HG02588 (cell line): ENCODE results near the gene CYTH2.
"Not testable (repeated sequence)": the region's sequence is repeated elsewhere in the genome, so short reads cannot be mapped to it uniquely, and the experiment has no call there.

ENCODE experiments used
- ATAC-seq: cut with Tn5 transposase; IDR thresholded peaks from one replicate; pipeline ENCODE4 v1.9.1; 2021; ENCODE audit warnings: mild to moderate bottlenecking, moderate library complexity; ENCODE audit not compliant: unreplicated experiment

CYTH2 gene

DNA sequence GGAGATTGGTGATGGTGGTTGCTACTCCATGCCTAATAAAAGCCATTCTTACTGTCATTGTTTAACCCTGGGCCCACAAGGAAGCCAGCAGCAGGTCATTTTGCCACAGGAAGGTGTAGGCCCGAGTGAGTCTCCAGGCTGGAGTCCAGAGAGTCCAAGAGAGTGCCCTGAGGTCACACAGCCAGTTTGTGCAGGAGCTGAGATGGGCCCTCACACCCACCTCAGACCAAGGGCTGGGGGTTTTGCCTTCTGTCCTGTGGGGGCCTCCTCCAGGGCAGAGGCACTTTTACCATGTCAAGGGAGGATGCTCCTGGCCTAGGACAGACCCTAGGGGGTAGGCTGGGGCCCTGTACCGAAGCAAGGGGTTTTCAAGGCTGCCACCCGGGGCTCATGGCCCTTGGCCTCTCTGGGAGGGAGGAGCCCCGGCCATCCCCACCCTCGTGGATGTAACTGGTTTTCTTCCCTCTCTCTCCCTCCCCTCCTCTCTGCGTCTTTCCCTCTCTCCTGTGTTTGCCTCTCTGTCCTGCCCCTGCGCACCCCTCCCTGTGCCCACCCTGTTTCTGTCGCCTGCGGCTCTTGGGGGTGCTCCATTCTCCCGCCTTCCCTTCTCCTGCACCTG, 8.0 kb downstream of the CYTH2 start:
- ATAC-seq, result no peak

DNA sequence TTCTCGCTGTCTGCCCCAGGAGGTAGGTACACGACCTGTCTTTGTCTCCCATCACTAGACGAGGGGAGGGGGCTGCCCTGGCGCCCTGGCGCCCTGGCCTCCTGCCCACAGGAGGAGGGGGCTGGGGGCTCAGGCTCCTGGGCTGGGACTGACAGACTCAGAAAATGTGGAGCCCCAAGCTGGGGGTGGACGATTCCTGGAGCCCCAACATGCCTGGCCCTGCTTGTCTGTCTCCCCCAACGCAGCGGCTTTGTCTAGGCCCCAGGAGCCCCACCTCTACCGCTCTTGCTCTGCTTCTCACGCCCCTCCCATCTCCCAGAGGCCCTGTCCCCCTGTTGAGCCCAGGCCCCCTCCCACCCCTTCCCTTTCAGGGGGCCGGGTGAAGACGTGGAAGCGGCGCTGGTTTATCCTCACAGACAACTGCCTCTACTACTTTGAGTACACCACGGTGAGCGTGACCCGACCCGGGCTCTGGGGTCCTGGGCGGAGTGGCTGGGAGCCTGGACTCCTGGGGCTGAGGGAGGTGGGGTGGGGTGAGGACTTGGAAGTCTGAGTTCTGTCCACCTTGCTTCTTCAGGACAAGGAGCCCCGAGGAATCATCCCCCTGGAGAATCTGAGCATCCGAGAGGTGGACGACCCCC, 8.6 kb downstream of the CYTH2 start:
- no peak for ATAC-seq

DNA sequence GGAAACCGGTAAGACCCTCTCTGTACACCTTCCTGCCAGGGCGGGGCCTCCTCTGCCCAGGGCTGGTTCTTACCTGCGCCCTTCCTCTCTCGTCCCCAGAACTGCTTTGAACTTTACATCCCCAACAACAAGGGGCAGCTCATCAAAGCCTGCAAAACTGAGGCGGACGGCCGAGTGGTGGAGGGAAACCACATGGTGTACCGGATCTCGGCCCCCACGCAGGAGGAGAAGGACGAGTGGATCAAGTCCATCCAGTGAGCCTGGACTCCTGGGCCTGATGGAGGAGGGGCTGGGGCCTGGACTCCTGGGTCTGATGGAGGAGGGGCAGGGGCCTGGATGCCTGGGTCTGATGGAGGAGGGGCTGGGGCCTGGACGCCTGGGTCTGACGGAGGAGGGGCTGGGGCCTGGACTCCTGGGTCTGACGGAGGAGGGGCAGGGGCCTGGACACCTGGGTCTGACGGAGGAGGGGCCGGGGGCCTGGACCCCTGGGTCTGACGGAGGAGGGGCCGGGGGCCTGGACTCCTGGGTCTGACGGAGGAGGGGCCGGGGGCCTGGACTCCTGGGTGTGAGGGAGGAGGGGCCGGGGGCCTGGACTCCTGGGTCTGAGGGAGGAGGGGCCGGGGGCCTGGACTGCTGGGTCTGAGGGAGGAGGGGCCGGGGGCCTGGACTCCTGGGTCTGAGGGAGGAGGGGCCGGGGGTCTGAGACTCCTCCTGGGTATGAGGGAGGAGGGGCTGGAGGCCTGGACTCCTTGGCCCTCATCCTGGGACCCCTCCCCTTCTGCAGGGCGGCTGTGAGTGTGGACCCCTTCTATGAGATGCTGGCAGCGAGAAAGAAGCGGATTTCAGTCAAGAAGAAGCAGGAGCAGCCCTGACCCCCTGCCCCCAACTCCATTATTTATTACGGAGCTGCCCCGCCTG, 9.4 kb downstream of the CYTH2 start:
- no peak for ATAC-seq

DNA sequence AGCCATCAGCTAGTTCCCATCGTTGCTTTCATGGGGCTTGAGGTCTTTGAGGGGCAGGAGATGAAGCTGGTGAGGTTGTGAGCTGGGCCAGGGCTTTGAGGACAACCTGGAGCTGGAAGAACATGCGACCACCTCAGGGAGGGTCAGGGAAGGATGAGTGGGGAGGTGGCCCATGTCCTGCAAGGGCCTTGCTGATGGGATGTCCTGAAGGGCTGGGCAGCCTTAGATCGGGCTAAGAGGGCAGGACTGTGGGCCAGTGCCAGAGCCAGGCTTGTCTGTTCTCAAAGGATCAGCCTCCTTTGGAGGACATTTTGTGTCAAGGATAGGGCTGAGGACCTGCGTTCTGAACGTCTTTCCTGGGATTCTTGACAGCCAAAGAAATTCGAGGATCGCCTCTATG, 10.5 kb downstream of the CYTH2 start:
- ATAC-seq, result no peak

DNA sequence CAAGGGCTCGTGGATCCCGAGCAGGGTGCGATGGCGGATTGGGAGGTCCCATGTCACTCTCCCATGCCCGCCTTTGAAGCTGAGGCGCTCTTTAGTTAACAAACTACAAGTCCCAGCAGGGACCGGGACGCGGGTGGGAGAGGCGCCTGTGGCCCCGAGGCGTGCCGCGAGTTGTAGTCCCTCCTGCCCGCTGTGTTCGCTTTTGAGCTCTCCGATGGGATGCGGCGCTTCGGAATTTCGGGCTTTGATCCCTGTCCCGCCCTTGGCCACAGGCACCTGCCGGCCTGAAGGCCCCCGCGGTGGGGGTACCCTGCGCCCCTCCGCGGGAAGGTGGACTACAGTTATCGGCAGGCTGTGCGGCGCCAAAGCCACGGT, 11.0 kb downstream of the CYTH2 start:
- no peak for ATAC-seq

DNA sequence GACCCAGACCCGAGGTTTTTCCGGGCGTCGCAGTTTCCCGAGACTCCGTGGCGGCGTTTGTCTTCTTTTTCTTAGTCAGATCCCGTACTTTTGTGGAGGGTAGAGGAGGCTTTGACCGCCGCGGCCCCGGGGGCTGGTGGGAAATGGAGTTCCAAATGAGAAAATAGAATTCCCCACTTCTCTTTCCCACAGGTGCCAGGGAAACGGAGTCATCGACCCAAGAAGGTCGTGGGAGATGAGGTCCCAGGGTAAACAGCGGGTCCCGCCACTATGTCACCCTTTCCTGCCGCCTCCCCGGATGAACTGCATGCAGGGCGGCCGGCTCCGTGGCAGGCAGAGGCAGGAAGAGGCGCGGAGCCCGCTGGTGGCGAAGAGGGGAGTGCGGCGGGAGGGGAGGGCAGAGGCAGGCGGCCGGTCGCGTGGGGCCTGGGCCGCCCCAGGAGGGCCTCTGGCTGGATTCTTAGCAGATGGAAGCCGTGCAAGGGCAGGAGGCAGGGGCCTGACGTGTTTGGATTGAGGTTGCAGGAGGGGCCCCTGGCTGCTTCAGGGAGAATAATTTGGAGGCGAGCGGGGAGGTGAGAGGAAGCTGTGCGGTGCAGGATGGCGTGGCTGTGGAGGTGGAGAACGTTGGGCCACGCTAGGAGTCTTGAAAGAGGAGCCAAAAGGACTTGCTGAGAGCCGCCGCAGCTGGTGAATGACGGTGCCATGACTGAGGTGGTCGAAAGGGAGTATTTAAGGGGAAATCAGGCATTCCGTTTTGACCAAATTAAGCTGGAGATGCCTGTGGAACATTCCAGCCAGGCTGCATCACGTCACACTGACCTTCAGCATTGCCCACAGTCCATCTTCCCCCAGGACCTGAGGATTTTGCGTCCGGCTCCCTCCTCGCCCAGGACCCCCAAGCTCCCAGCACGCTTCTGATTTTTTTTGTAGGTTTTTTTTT, 11.7 kb downstream of the CYTH2 start:
- no peak for ATAC-seq

DNA sequence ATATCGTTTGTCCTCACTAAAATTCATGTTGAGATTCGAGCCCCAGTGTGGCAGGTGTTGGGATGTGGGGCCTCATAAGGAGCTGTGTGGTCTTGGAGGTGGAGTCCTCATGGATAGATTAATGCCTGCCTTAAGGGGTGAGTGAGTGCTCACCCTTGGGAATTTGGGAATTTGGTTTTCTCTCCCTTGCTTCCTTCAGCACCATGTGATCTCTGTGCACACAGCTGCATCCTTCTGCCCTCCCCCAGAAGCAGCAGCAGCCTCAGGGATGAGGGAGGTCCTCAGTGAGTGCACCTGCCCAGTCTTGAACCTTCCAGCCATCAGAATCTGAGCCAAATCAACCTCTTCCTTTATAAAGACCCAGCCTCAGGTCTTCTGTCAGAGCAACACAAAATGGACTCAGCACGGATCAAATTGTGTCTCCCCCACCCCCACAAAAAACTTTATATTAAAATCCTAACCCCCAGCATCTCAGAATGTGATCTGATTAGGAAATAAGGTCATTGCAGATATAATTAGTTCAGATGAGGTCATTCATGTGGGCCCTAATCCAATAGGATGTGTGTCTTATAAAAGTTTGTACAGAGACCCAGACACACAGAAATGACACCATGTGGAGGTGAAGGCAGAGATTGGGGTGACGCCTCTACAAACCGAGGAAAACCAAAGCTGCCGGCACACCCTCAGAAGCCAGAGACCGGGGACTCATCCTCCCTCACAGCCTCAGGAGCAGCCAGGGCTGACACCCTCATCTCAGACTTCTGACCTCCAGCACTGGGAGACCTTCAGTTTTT, 12.9 kb downstream of the CYTH2 start:
- ATAC-seq, result no peak

DNA sequence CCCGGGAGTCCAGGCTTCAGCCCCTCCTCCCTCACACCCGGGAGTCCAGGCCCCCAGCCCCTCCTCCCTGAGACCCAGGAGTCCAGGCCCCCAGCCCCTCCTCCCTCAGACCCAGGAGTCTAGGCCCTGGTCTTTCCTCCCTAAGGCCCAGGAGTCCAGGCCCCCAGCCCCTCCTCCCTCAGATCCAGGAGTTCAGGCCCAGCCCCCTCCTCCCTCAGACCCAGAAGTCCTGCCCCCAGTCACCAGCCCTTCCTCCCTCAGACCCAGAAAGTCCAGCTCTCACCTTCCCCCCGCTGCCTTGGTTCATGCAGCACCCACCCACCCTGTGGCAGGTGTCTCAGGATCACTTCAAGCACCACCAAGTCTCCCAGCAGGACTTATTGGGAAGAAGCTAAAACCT, 14.1 kb downstream of the CYTH2 start:
- no peak for ATAC-seq

DNA sequence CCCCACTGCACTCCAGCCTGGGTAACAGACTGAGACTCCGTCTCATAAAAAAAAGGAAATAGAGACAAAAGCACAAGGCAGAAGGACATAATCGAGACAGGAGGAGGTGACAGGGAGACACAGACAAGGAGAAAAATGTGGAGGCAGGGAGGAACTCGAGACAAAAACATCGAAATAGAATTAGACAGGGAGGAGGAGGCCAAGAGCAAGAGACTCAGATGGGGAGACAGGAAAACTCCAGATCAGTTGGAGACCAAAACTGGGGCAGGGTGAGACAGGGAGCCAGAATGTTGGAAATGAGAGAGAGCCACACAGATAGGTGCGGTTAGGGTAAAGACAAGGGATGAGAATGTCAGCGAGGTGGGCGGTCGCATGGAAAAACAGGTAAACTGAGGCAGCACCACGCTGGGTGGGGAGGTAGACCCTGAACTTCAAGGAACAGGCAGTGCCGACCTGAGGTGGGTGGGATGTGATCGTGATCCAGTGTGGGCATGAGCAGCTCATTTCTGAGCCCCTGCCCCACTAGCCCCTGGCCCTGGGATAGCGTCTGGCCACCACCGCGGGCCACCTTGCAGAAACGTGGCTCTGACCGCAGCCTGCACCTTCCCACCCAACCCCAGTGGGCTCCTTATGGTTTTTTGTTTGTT, 15.2 kb downstream of the CYTH2 start:
- ATAC-seq, result no peak

DNA sequence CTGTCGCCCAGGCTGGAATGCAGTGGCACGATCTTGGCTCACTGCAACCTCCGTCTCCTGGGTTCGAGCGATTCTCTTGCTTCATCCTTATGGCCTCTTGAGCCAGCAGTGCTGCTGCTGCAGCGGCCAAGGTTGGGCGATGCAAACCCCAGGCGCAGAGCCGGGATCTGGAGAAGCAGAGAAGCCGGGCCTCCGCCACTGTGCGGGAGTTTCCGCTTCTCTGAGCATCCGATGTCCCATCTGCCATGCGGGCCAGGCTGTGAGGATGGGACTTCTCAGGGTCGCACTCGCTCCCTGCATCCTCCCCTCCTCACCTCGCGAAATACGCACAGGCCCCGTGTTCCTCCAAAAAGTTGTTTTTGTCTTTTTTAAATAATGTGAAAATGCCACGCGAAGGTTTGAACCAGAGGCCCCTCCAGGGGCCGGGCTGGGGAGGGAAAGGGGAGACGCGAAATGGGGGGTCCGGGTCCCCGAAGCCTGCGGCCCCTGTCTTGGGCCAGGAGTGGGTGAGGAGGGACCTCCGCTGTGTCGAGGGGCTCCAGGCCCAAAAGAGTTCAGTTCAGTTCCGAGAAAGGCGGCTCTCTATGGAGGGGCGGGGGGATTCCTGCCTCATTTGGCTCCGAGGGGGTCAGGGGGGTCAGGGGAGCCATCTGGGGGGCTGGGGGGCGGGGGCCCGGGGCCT, 15.9 kb downstream of the CYTH2 start:
- no peak for ATAC-seq

DNA sequence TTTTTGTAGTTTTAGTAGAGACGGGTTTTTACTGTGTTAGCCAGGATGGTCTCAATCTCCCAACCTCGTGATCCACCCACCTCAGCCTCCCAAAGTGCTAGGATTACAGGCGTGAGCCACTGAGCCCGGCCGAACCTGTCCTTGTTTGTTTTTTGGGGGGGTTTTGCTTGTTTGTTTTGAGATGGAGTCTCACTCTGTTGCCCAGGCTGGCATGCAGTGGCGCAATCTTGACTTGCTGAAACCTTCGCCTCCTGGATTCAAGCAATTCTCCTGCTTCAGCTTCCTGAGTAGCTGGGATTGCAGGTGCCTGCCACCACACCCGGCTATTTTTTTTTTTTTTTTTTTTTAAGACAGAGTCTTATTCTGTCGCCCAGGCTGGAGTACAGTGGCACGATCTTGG, 17.5 kb downstream of the CYTH2 start:
- not testable (repeated sequence) for ATAC-seq

DNA sequence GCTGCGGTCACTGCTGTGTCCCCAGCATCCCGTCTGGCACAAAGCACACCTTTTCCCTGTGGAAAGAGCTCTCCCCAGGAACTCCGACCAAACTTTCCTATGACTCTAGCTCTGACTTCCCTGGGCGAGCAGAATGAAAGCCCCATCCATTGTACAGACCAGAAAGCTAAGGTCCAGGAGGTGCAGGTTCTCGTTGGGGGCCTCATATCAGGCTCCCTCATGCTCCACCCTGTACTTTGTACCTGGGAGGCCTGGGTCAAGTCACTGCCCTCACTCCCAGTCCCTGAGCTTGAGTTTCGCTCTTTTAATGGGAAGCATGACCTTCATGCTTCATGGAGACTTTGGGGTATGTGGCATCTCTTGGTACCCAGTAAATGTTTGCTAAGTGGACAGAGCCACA, 18.4 kb downstream of the CYTH2 start:
- no peak for ATAC-seq

DNA sequence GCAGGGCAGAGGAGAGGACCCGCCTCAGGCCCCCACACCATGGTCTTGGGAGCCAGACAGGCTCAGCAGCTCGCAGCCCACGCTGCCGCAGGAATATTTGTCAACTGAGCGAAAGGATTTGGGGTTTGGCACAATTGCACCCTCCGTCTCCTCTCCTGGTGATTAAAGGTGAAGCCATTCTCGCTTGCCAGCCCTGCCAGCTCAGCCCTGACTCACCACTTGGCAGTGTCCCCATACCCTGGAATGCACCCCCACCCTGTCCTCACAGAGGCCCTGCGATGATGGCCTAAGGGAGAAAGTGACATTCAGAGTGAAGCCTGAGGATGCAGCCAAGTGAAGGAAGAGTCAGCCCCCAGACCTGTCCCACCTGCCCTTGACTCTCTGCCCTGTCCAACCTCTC, 18.8 kb downstream of the CYTH2 start:
- ATAC-seq, result no peak

DNA sequence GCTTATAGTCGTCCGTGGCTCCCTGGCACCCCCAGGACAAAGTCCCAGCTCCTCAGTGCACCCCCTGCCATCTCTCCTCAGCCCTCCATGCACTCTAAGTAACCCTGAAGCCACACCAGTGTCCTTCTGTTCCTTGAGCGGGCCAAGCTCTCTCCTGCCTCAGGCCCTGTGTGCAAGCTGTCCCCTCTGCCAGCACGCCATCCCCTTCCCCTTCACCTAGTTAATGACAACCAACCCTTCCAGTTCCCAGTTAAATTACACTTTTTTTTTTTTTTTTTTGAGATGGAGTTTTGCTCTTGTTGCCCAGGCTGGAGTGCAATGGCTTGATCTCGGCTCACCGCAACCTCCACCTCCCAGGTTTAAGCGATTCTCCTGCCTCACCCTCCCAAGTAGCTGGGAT, 19.3 kb downstream of the CYTH2 start:
- not testable (repeated sequence) for ATAC-seq

DNA sequence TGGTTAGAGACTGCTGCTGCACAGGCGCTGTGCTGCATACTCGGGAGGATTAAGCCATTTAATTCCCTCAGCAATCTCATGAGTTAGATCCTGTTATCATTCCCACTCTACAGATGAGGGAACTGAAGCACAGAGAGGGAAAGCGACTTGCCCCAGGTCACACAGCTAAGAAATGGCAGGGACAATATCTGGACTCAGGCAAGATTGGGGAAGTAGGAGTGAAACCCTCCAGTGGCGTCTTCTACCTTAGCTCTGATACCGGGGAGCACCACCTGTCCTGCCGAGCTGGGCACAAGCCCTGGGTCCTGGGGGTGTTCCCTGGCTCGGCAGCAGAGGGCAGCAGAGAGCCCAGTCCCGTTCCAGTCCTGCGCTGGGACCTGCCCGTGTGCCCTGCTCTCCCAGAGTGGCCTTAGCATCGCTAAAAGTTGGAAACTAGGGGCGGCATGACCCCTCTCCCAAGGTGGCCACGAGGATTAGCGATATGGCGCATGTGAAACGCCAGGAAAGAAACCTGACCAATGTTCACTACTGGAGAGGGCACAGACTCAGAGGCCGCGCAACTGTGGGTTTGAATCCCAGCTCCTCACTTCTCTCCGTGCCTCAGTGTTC, 20.5 kb downstream of the CYTH2 start:
- no peak for ATAC-seq

DNA sequence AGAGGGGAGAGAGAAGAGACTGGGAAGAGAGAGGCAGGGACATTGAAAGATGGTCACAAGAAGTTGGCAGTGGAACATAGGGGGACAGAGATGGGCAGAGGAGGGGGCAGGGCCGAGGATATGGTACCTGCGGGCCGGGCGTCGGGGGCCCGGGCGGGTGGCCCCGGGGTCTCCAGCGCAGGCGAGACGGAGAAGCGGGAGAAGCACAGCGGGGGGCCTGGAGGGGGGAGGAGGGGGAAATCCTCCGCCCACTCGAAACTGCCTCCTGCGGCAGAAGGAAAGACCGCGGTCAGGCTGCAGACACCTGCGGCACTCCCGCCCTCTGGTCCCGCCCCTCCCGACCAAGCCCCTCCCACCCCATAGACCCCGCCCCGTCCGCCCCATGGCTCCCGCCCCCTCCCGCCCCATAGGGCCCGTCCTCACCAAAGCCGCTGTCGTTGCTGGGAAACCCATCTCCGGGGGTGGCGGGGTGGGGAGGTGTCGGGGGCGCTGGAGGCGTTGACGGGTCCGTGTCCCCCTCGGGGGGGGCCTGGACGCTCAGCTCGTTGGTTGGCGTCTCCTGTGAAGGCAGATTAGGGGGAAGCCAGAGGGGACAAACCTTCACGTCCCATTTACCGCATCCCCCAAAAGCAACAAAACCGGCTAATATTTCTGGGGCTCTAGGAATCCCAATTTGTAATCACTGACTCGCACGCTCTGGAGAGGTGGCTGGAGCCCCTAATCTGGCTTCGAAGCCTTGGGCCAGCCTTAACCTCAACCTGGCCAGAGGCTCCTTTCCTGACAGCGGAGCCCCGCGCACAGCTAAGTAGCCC, 22.0 kb downstream of the CYTH2 start:
- ATAC-seq, result no peak

DNA sequence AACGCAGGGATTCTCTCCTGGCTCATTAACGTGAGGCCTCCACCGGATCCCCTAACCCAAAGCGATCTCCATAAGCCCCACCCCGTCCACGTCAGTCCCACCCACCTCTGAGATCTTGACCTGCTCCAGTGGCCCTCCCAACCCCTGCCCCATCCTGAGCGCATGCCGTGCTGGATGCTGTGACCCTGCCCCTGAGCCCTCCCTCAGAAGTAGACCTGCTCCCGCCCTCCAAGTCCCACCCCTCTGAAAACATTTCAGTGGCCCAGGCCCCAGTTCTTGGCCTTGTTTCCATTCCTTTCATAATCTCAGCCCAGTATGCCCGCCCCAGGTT, 22.6 kb downstream of the CYTH2 start:
- no peak for ATAC-seq
